ENCODE measurements around the gene RTL10. TPM values are rescaled to one million over a fixed set of nuclear protein-coding genes. Genes with fewer than 3 reads are reported as not detected.

Gene RTL10
- total and polyA plus RNA-seq, 2 donors from 2014 or later: 8.8 to 16.7 TPM

DNA sequence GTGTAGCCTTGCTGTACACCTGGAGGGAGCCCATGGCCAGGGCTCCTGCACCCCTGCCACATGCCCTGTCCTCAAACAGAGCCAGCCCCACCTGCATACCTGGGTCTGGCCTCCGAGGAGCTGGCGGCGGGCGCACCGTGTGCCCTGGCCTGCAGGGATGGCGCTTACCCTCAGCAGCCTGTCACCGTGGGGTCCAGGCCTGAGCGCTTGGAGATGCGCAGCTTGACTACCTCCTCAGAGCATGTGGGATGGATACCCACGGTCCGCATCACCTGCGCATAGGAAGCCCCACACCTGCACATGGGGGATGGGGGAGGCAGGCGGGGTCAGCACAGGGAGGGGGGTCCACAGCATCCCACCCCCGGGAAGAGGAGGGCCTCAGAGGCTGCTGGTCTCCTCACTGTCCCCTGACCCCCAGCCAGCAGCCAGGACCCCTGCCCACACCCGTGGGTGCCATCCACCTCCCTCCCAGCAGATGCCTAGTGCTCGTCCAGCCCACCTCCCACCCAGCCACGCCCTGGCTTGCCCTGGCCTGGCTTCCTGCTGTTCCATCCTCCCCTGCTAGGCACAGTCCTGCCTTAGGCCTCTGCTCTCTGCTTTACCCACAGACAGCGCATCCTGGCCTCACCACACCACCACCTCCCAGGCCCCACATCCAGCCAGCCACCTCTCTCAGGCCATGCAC is 22.4 kb upstream of the RTL10 start:
- H3K9me3 ChIP-seq (ENCODE audit: control insufficient read depth in 2 of 3, insufficient read depth in 1 of 3, low read length in 3 of 3): no peaks in the 10 kb centered on the region
- FAIRE-seq (no peak), DNase-seq (peak in 2 of 5 donors; percentile 49 to 68)
- intact Hi-C loops (cut with DNase I): no loop called here
- H3K36me3 ChIP-seq (ENCODE audit: control insufficient read depth in 2 of 3, insufficient read depth in 3 of 3, low read length in 3 of 3): no peaks in the 10 kb centered on the region
- H3K4me1 ChIP-seq (ENCODE audit: control insufficient read depth in 2 of 3, insufficient read depth in 2 of 3, low read depth in 1 of 3, low read length in 3 of 3): peaks cover 0 to 8% (median 4%) of the 10 kb centered on the region in 3 donors
- no peak overlapping the region for H3K4me3 ChIP-seq (ENCODE audit: low read length in 3 of 3)
- TF ChIP-seq, protein P1, sequence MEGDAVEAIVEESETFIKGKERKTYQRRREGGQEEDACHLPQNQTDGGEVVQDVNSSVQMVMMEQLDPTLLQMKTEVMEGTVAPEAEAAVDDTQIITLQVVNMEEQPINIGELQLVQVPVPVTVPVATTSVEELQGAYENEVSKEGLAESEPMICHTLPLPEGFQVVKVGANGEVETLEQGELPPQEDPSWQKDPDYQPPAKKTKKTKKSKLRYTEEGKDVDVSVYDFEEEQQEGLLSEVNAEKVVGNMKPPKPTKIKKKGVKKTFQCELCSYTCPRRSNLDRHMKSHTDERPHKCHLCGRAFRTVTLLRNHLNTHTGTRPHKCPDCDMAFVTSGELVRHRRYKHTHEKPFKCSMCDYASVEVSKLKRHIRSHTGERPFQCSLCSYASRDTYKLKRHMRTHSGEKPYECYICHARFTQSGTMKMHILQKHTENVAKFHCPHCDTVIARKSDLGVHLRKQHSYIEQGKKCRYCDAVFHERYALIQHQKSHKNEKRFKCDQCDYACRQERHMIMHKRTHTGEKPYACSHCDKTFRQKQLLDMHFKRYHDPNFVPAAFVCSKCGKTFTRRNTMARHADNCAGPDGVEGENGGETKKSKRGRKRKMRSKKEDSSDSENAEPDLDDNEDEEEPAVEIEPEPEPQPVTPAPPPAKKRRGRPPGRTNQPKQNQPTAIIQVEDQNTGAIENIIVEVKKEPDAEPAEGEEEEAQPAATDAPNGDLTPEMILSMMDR (IDR thresholded peaks at IDR 0.05; ENCODE audit: borderline replicate concordance, extremely low read depth, insufficient read depth): no peak
- H3K9ac ChIP-seq (ENCODE audit: low read length in 3 of 3): no peak overlapping the region
- H3K27ac ChIP-seq (ENCODE audit: low read depth in 2 of 2, low read length in 2 of 2): no peak overlapping the region
- H3K27me3 ChIP-seq (ENCODE audit: control insufficient read depth, insufficient read depth, low read length): no peaks in the 10 kb centered on the region

DNA sequence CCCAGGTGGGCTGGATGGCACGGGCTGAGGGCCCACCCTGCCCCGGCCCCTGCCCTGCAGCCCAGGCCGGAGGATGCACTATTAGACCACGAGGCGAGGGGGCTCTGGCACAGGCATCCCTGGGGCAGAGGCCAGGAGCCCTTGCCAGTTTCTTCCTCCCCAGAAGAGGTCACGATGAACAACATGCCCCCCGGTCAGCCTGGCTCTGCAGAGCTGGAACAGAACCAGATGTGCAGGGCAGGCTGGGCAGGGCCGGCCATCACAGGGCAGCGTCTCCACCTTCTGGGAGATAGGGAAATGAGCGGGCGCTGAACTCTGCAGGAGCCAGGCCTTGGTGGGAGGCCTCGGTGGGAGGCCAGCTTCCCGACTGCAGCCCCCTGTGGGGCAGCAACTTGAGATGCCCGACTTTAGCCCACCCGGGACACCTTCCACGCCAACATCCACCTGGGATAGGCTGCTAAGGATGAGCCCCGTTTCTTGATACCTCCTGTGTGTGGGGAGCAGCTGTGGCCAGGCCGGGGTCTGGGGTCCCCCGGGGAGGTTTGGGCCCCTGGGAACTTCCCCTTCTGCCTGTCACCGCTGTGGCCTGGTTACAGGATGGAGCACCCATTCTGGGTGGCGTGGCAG is 21.8 kb upstream of the RTL10 start:
- H3K4me1 ChIP-seq (ENCODE audit: control insufficient read depth in 2 of 3, insufficient read depth in 2 of 3, low read depth in 1 of 3, low read length in 3 of 3): peaks cover 0 to 5% (median 4%) of the 10 kb centered on the region in 3 donors
- no peak overlapping the region for H3K4me3 ChIP-seq (ENCODE audit: low read length in 3 of 3)
- TF ChIP-seq, protein P1 (IDR thresholded peaks at IDR 0.05; ENCODE audit: borderline replicate concordance, extremely low read depth, insufficient read depth): no peak
- FAIRE-seq: no peak
- H3K9ac ChIP-seq (ENCODE audit: low read length in 3 of 3): no peak overlapping the region
- H3K27me3 ChIP-seq (ENCODE audit: control insufficient read depth, insufficient read depth, low read length): no peaks in the 10 kb centered on the region
- DNase-seq: peak in 3 of 5 donors; percentile 11 to 72 (median 40)
- H3K27ac ChIP-seq (ENCODE audit: low read depth in 2 of 2, low read length in 2 of 2): no peak overlapping the region
- H3K9me3 ChIP-seq (ENCODE audit: control insufficient read depth in 2 of 3, insufficient read depth in 1 of 3, low read length in 3 of 3): no peaks in the 10 kb centered on the region
- H3K36me3 ChIP-seq (ENCODE audit: control insufficient read depth in 2 of 3, insufficient read depth in 3 of 3, low read length in 3 of 3): no peaks in the 10 kb centered on the region
- intact Hi-C loops (cut with DNase I): no loop called here

DNA sequence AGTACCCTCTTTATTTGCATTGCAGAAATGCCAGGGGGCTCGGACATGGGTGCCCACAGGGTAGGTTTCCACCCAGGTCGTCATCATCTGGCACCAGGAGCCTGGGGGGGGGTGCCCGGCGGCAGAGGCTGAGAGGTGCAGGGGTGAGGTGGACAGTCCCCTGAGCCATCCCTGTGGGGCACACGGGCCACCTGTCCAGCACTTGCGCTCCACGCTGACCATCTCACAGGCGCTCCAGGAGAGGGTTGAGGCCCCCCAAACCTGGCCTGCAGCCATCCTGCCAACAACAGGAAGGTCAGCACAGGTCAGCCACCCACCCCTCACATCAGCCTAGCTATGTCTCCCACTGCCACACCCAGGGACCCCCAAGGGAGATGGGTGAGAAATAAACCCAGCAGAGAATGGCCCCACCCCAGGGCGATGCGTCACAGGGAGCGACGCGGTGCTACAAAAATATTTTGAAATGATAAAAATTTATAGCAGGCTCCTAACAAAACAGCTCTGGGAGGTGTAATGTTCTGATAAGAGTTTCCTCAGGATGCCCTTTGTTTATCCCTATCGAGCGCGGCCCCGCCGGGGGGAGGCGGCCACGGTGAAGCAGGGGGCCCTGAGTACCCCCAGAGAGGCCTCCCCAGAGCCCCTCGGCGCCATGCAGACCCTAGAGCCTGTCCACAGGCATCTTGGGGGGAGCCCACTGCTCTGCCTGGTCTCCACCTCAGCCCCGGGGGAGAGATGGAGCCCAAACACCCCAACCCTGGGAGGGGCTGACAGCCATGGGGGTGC is 21.0 kb upstream of the RTL10 start:
- Histone ChIP-seq H3K36me3 (ENCODE audit: control insufficient read depth in 2 of 3, insufficient read depth in 3 of 3, low read length in 3 of 3) (no peaks in the 10 kb centered on the region), H3K4me3 (ENCODE audit: low read length in 3 of 3) (no peak overlapping the region), H3K27me3 (ENCODE audit: control insufficient read depth, insufficient read depth, low read length) (no peaks in the 10 kb centered on the region), H3K27ac (ENCODE audit: low read depth in 2 of 2, low read length in 2 of 2) (no peak overlapping the region), H3K4me1 (ENCODE audit: control insufficient read depth in 2 of 3, insufficient read depth in 2 of 3, low read depth in 1 of 3, low read length in 3 of 3) (peaks cover 0 to 2% (median under 1%) of the 10 kb centered on the region in 3 donors), H3K9ac (ENCODE audit: low read length in 3 of 3) (no peak overlapping the region), H3K9me3 (ENCODE audit: control insufficient read depth in 2 of 3, insufficient read depth in 1 of 3, low read length in 3 of 3) (no peaks in the 10 kb centered on the region)
- no peak for FAIRE-seq
- TF ChIP-seq, protein P1 (IDR thresholded peaks at IDR 0.05; ENCODE audit: borderline replicate concordance, extremely low read depth, insufficient read depth): no peak
- intact Hi-C loops (cut with DNase I): no loop called here
- peak in 2 of 5 donors; percentile 50 to 71 for DNase-seq
